Upper lobe of right lung (tissue), 1 donor: ENCODE results near the gene SEC22A. TPM values are rescaled to one million over a fixed set of nuclear protein-coding genes. Genes with fewer than 3 reads are reported as not detected.
A peak's percentile ranks its signal among the peaks of the same experiment; 100 is the strongest.

Source experiments
- ATAC-seq: fragments of 200-7000 bp; cut with Tn5 transposase; one replicate; pipeline ENCODE4 v1.9.1; 2020; ENCODE audit warnings: mild to moderate bottlenecking, moderate library complexity
- DNase-seq: peaks from one replicate; pipeline ENCODE4 v3.0.0-alpha.2; 2020
- H3K27ac ChIP-seq: fragments of 200-600 bp; one replicate; pipeline ENCODE4 v1.8.0; 2022
- H3K27me3 ChIP-seq: fragments of 200-600 bp; one replicate; pipeline ENCODE4 v1.8.0; 2022; ENCODE audit warnings: mild to moderate bottlenecking
- H3K36me3 ChIP-seq: fragments of 200-600 bp; one replicate; pipeline ENCODE4 v1.8.0; 2022
- H3K4me1 ChIP-seq: fragments of 200-600 bp; one replicate; pipeline ENCODE4 v1.8.0; 2022
- H3K4me3 ChIP-seq: fragments of 200-600 bp; one replicate; pipeline ENCODE4 v1.8.0; 2022; ENCODE audit warnings: mild to moderate bottlenecking
- H3K9me3 ChIP-seq: fragments of 200-600 bp; one replicate; pipeline ENCODE4 v1.8.0; 2022
- CTCF ChIP-seq: fragments of 200-600 bp; IDR thresholded peaks from one replicate; pipeline ENCODE4 v1.8.0; 2022; ENCODE audit warnings: antibody characterized with exemption
- intact Hi-C: fragments of 100-400 bp; cut with DNase I; formaldehyde crosslinking; loops from one replicate; pipeline ENCODE4 v1.11.0; 2022
- total RNA-seq: library from RNA; stranded (reverse); fragmentation: NEBNext Ultra II Directional; extraction: Animal tissue kit (Norgen Biotek cat#: 25700); gene quantifications from one replicate; pipeline ENCODE4 v1.2.1, GENCODE V29; 2021
- donor health status: DM: no; HTN: yes; CAD: no; lungs with severe emphysema.

The SEC22A gene
- total RNA-seq, 1 donor from 2014 or later, result 14.4 TPM

GRCh38 chr3:123285479-123285878, 83.7 kb downstream of the SEC22A start:
- TF ChIP-seq CTCF, result no peak
- no peak overlapping the region for H3K27ac ChIP-seq
- no peaks in the 10 kb centered on the region for H3K36me3 ChIP-seq
- H3K27me3 ChIP-seq, result no peaks in the 10 kb centered on the region
- intact Hi-C loops, result no loop called here
- no peaks in the 10 kb centered on the region for H3K9me3 ChIP-seq
- ATAC-seq (no peak), DNase-seq (no peak)
- H3K4me1 ChIP-seq, result no peaks in the 10 kb centered on the region
- no peak overlapping the region for H3K4me3 ChIP-seq

- Histone ChIP-seq H3K4me3 (no peak overlapping the region), H3K9me3 (no peaks in the 10 kb centered on the region), H3K27me3 (no peaks in the 10 kb centered on the region), H3K4me1 (no peaks in the 10 kb centered on the region), H3K36me3 (no peaks in the 10 kb centered on the region), H3K27ac (no peak overlapping the region)
- no peak for TF ChIP-seq CTCF
- DNase-seq (no peak), ATAC-seq (no peak)
- intact Hi-C loops, result no loop called here
Measured at GRCh38 chr3:123285931-123286307, 84.2 kb downstream of the SEC22A start.

- Histone ChIP-seq H3K36me3 (no peaks in the 10 kb centered on the region), H3K4me1 (no peaks in the 10 kb centered on the region), H3K9me3 (no peaks in the 10 kb centered on the region), H3K4me3 (no peak overlapping the region), H3K27me3 (no peaks in the 10 kb centered on the region), H3K27ac (no peak overlapping the region)
- intact Hi-C loops, result no loop called here
- DNase-seq (no peak), ATAC-seq (peak; percentile 62)
- TF ChIP-seq CTCF, result peak; percentile 54
Measured at GRCh38 chr3:123286308-123287023, 84.7 kb downstream of the SEC22A start.

DNA sequence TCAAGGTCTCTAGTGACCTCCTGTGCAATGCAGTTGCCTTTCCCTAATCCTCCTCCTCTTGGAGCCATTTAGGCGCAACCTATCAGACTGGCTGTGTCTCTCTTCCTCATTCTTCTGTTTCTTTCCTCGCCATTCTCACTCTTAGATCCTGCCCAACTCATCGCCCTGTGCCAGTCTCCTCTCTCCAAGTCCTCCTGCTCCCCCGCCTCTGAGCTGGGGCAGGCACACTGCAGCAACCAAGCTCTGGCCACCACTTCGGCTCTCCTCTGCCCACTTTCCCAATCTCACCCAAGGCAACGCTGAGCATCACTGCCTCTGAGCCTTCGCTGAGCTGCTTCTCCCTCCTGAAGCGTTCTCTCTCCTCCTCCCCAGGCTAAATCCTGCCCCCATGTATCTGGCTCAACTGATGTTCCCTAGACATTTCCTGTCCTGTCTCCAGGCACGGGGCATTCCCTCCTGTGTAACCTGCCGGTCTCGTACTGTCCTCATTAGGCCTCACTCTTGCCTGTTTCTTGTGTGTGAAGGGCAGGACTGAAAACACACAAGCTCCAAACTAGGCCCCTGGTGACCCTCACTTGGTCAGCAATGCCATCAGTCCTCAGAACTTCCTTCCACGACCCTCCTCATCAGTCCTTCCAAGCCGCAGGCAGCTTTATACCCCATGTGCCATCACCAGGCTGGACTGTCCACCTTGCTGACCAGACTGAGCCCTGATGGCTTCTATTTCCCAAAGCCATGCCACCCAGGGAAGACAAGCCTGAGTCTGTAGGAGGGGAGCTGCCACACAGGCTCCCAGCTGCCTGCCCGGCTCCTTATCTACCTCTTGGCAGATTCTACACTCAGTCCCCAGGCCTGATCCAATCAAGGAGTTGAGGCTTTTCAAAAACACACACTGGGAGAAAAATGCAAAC, 85.6 kb downstream of the SEC22A start:
- no peaks in the 10 kb centered on the region for H3K9me3 ChIP-seq
- no peak for TF ChIP-seq CTCF
- H3K27ac ChIP-seq, result no peak overlapping the region
- ATAC-seq, result no peak
- no peak for DNase-seq
- no peak overlapping the region for H3K4me3 ChIP-seq
- H3K27me3 ChIP-seq, result no peaks in the 10 kb centered on the region
- H3K4me1 ChIP-seq, result no peaks in the 10 kb centered on the region
- intact Hi-C loops, result no loop called here
- no peaks in the 10 kb centered on the region for H3K36me3 ChIP-seq

DNA sequence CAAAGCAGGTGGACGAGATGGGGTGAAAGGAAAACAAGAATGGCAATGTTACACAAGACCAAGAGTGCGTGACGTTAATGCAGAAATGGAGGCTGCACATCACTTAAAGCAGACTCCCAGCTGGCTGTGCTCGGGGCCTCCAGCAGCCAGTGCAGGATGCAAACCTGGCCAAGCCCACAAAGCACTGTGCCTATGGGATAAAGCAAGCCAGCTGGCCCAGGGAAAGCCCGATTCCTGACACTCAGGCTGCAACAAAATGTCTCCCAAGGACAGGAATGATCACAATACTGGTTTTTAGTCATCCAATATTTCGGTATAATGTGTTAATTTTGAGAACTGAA, 86.2 kb downstream of the SEC22A start:
- Histone ChIP-seq H3K27me3 (no peaks in the 10 kb centered on the region), H3K36me3 (no peaks in the 10 kb centered on the region), H3K4me1 (no peaks in the 10 kb centered on the region), H3K4me3 (no peak overlapping the region), H3K9me3 (no peaks in the 10 kb centered on the region), H3K27ac (no peak overlapping the region)
- ATAC-seq (no peak), DNase-seq (no peak)
- intact Hi-C loops, result no loop called here
- TF ChIP-seq CTCF, result no peak
